Activated B cell treated with CpG ODN at 0.5 μM for 24 hours (primary cell): ENCODE results near the gene SMTNL2. TPM values are rescaled to one million over a fixed set of nuclear protein-coding genes. Genes with fewer than 3 reads are reported as not detected.

Experiments used
- ATAC-seq: fragments of 200-7000 bp; cut with Tn5 transposase; one replicate; pipeline ENCODE4 v1.10.0; 2021; ENCODE audit warnings: low read depth, mild to moderate bottlenecking, moderate library complexity
- CTCF ChIA-PET: fragments of 350-600 bp; sonication (Branson Sonifier 250); formaldehyde crosslinking; loops from one replicate; lab custom pipeline; 2021; ENCODE audit warnings: antibody characterized with exemption; lab: Charles Lee
- POLR2A ChIA-PET: fragments of 350-600 bp; sonication (Branson Sonifier 250); formaldehyde crosslinking; loops from one replicate; lab custom pipeline; 2021; ENCODE audit warnings: antibody characterized with exemption; lab: Charles Lee
- DNase-seq: peaks from one replicate; pipeline ENCODE4 v3.0.0; 2022
- H3K27ac Mint-ChIP-seq: one replicate; pipeline ENCODE4 v1.8.0; 2020; ENCODE audit warnings: mixed read lengths
- H3K27me3 Mint-ChIP-seq: one replicate; pipeline ENCODE4 v1.8.0; 2021; ENCODE audit warnings: mixed read lengths
- H3K36me3 Mint-ChIP-seq: one replicate; pipeline ENCODE4 v1.8.0; 2021; ENCODE audit warnings: low read depth, mixed read lengths
- H3K4me1 Mint-ChIP-seq: one replicate; pipeline ENCODE4 v1.8.0; 2021; ENCODE audit warnings: mixed read lengths
- H3K4me3 Mint-ChIP-seq: one replicate; pipeline ENCODE4 v1.8.0; 2020; ENCODE audit warnings: mild to moderate bottlenecking, mixed read lengths
- H3K9me3 Mint-ChIP-seq: one replicate; pipeline ENCODE4 v1.8.0; 2020; ENCODE audit warnings: mixed read lengths
- CTCF ChIP-seq: fragments of 200-600 bp; IDR thresholded peaks from one replicate; pipeline ENCODE4 v1.8.0; 2022; ENCODE audit warnings: antibody characterized with exemption, mild to moderate bottlenecking
- intact Hi-C: fragments of 100-400 bp; cut with micrococcal nuclease; formaldehyde crosslinking; loops from one replicate; pipeline ENCODE4 v1.15.1; 2024
- total RNA-seq: library from RNA; stranded (reverse); gene quantifications from 2 replicates; pipeline ENCODE4 v1.2.3, GENCODE V29; 2022

SMTNL2 gene
- total RNA-seq, 1 donor from 2014 or later: not detected

GRCh38 chr17:4573115-4573514 is 11.2 kb upstream of the SMTNL2 start:
- no peak overlapping the region for H3K27ac Mint-ChIP-seq
- H3K36me3 Mint-ChIP-seq: no peaks in the 10 kb centered on the region
- no peak for TF ChIP-seq CTCF
- no peaks in the 10 kb centered on the region for H3K9me3 Mint-ChIP-seq
- DNase-seq (no peak), ATAC-seq (no peak)
- intact Hi-C loops: no loop called here
- peaks cover 7% of the 10 kb centered on the region for H3K4me1 Mint-ChIP-seq
- H3K4me3 Mint-ChIP-seq: no peak overlapping the region
- ChIA-PET CTCF (no interaction called here), POLR2A (no interaction called here)
- H3K27me3 Mint-ChIP-seq: peaks cover 4% of the 10 kb centered on the region

DNA sequence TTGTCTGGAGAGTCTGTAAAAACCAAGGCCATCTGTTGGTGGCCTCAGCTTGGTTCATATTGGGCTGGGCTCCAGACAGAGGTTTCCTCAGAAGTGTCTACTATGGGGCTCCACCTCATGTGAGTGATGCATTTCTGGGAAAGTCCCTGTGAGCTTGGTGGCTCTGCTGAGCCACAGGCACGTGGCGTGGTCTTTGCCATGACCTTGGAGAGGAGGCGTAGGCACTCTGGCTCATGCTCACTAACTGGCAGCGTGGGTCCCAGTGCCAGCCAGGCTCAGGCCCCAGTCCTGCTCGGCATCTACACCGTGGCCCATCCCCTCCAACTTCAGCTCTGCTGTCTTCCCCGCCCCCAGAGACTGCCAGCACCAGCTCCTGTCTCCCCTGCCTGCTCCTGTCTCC is 10.7 kb upstream of the SMTNL2 start:
- H3K27ac Mint-ChIP-seq: no peak overlapping the region
- intact Hi-C loops: no loop called here
- H3K4me1 Mint-ChIP-seq: peaks cover 7% of the 10 kb centered on the region
- no peak overlapping the region for H3K4me3 Mint-ChIP-seq
- DNase-seq (no peak), ATAC-seq (peak; percentile 81)
- H3K9me3 Mint-ChIP-seq: no peaks in the 10 kb centered on the region
- ChIA-PET POLR2A (interaction anchor here (0.8 kb wide), 1 partner anchor 727 kb away, joined by 7 read pairs; the partner anchor contains the start of gene NCBP3), CTCF (interaction anchor here (0.7 to 1.3 kb wide), 3 partner anchors 8 to 59 kb away, joined by 3 read pairs; no protein-coding TSS in a partner anchor)
- TF ChIP-seq CTCF: no peak
- peaks cover 4% of the 10 kb centered on the region for H3K27me3 Mint-ChIP-seq
- H3K36me3 Mint-ChIP-seq: no peaks in the 10 kb centered on the region

DNA sequence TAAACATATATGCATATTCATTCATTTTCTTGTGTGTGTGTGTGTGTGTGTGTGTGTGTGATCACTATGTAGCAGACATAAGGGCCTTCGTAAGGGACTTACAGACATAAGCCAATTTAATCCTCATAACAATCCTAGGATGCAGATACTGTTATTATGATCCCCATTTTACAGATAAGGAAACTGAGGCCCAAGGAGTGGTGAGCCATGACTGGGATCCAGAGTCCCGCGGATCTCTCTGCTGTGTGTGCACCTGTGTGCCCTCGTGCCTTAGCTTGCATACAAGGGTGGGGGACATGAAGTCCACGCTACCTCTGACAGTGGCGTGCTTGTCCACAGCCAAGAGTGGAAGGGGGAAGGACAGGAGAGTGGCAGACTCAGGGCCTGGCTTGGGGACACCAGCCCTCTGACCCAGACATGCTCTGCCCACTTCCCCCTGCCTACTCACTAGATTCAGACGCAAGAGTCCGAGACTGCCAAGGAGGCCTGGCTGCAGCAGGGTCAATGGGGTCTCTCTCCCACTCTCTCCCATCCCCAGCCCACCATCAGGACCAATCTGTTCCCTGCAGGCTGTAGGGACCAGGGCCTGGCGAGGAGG is 9.8 kb upstream of the SMTNL2 start:
- CTCF ChIA-PET: interaction anchor here (1.0 to 1.3 kb wide), 2 partner anchors 9 to 58 kb away, joined by 3 read pairs; no protein-coding TSS in a partner anchor
- intact Hi-C loops: no loop called here
- no peak for DNase-seq
- peaks cover 7% of the 10 kb centered on the region for H3K4me1 Mint-ChIP-seq
- no peak for TF ChIP-seq CTCF
- H3K36me3 Mint-ChIP-seq: no peaks in the 10 kb centered on the region
- H3K4me3 Mint-ChIP-seq: no peak overlapping the region
- peaks cover 4% of the 10 kb centered on the region for H3K27me3 Mint-ChIP-seq
- H3K9me3 Mint-ChIP-seq: no peaks in the 10 kb centered on the region
- ATAC-seq: no peak
- H3K27ac Mint-ChIP-seq: no peak overlapping the region
- POLR2A ChIA-PET: interaction anchor here (0.8 kb wide), 1 partner anchor 728 kb away, joined by 7 read pairs; the partner anchor contains the start of gene NCBP3

- POLR2A ChIA-PET: no interaction called here
- Mint-ChIP-seq H3K4me3 (no peak overlapping the region), H3K4me1 (peaks cover 7% of the 10 kb centered on the region), H3K27ac (no peak overlapping the region), H3K9me3 (no peaks in the 10 kb centered on the region), H3K27me3 (peaks cover 7% of the 10 kb centered on the region), H3K36me3 (no peaks in the 10 kb centered on the region)
- intact Hi-C loops: no loop called here
- CTCF ChIA-PET: no interaction called here
- no peak for TF ChIP-seq CTCF
- ATAC-seq: no peak
- DNase-seq: no peak
Observed at GRCh38 chr17:4576161-4576558, 8.2 kb upstream of the SMTNL2 start.

DNA sequence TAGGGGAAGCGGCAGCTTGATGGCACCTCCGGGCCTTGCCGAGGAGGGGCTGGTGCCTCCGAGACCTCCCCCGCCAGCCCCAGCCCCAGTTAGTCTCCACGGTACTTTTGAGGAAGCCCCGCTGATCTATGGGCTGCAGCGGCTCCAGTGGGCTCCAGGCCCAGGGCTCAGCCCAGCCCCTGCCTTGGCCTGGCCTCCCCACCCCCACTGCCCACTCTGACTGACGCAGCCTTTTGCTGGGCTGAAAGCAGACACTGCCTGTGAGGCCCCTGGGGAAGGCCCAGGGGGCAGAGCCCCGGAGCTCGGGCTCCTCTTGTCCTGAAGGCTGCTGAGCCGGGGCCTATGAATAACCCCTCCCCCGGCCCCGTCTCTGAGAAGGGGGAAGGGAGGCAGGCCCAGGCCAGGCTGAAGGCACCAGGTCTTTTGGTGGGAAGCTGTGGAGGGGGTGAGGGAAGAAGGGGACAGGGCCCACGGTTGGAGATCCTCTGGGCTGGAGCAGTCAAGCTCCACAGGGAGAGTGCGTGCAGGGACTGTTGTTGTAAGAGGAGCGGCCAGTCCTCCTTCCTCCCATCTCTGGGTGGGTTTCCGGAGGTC is 7.5 kb upstream of the SMTNL2 start:
- CTCF ChIA-PET: no interaction called here

More for the DNA sequence above, 7.5 kb upstream of the SMTNL2 start:
- ATAC-seq (no peak), DNase-seq (no peak)
- Mint-ChIP-seq H3K9me3 (no peaks in the 10 kb centered on the region), H3K4me3 (no peak overlapping the region), H3K36me3 (no peaks in the 10 kb centered on the region), H3K4me1 (peaks cover 7% of the 10 kb centered on the region), H3K27me3 (peaks cover 10% of the 10 kb centered on the region), H3K27ac (no peak overlapping the region)
- TF ChIP-seq CTCF: no peak
- POLR2A ChIA-PET: no interaction called here
- intact Hi-C loops: no loop called here
